Right renal cortex interstitium (tissue), 3 donors: Measurements from ENCODE around the gene TGFBR3L. TPM values are rescaled to one million over a fixed set of nuclear protein-coding genes. Genes with fewer than 3 reads are reported as not detected.
"Not testable (repeated sequence)": the region's sequence is repeated elsewhere in the genome, so short reads cannot be mapped to it uniquely, and the experiment has no call there.

Source experiments
- DNase-seq, 3 donors: peaks; one replicate each; pipeline ENCODE4 v3.0.0-alpha.2; 2013; ENCODE audit warnings: low read depth in 3 of 3, low spot score in 2 of 3
- polyA plus RNA-seq, 3 donors: library from polyadenylated mRNA; unstranded; fragments of 120-200 nt; gene quantifications; one replicate each; pipeline ENCODE4 v1.2.1, GENCODE V29; 2013; ENCODE audit not compliant: insufficient read length in 3 of 3

TGFBR3L gene
- polyA plus RNA-seq, 3 donors, result 0.12 to 0.45 (median 0.32) TPM

GRCh38 chr19:7947939-7948338, 33.3 kb downstream of the TGFBR3L start:
- no peak for DNase-seq

- no peak for DNase-seq
These were observed 38.4 kb downstream of the TGFBR3L start for GRCh38 chr19:7953060-7953459.

GRCh38 chr19:7953576-7953975, 38.9 kb downstream of the TGFBR3L start:
- no peak for DNase-seq

GRCh38 chr19:7955696-7956095, 41.1 kb downstream of the TGFBR3L start:
- no peak for DNase-seq

GRCh38 chr19:7959211-7959610, 44.6 kb downstream of the TGFBR3L start:
- no peak for DNase-seq

- DNase-seq, result not testable (repeated sequence)
These were observed 46.5 kb downstream of the TGFBR3L start for GRCh38 chr19:7961082-7961481.

GRCh38 chr19:7961920-7962626, 47.4 kb downstream of the TGFBR3L start:
- DNase-seq, result no peak

- no peak for DNase-seq
These were observed 48.1 kb downstream of the TGFBR3L start for GRCh38 chr19:7962644-7963268.

- no peak for DNase-seq
These were observed 48.9 kb downstream of the TGFBR3L start for GRCh38 chr19:7963566-7963965.

- no peak for DNase-seq
These were observed 50.7 kb downstream of the TGFBR3L start for GRCh38 chr19:7965259-7965841.

GRCh38 chr19:7965921-7966665, 51.5 kb downstream of the TGFBR3L start:
- no peak for DNase-seq

GRCh38 chr19:7968008-7968795, 53.6 kb downstream of the TGFBR3L start:
- DNase-seq, result no peak

Other genes with a start within 250 kb of the TGFBR3L start
- 1 to 10 TPM in 2 of 3 donors, under 1 TPM in 1; 0.64 to 1.5 (median 1.3) TPM for gene RETN, start 245.8 kb upstream of the TGFBR3L start, polyA plus RNA-seq
- gene MCEMP1, start 237.7 kb upstream of the TGFBR3L start, polyA plus RNA-seq, result under 1 TPM in 2 of 3 donors, not detected in 1; 0.10 to 0.44 TPM
- 10 to 100 TPM; 39.8 to 49.0 (median 46.4) TPM for gene TRAPPC5, start 234.0 kb upstream of the TGFBR3L start, polyA plus RNA-seq
- under 1 TPM in 1 of 3 donors, not detected in 2; 0.22 TPM for gene FCER2, start 212.7 kb upstream of the TGFBR3L start, polyA plus RNA-seq
- gene CLEC4G, start 182.7 kb upstream of the TGFBR3L start, polyA plus RNA-seq, result not detected
- 1 to 10 TPM in 2 of 3 donors, under 1 TPM in 1; 0.94 to 1.4 (median 1.3) TPM for gene CD209, start 167.3 kb upstream of the TGFBR3L start, polyA plus RNA-seq
- 1 to 10 TPM; 2.0 to 4.2 (median 2.1) TPM for gene CLEC4M, start 151.6 kb upstream of the TGFBR3L start, polyA plus RNA-seq
- gene EVI5L, start 84.6 kb upstream of the TGFBR3L start, polyA plus RNA-seq, result 10 to 100 TPM; 14.1 to 17.9 (median 15.5) TPM
- gene PRR36, start 40.4 kb upstream of the TGFBR3L start, polyA plus RNA-seq, result 1 to 10 TPM; 4.2 to 4.5 (median 4.3) TPM
- gene LRRC8E, start 26.3 kb upstream of the TGFBR3L start, polyA plus RNA-seq, result 1 to 10 TPM; 1.9 to 2.4 (median 2.3) TPM
- gene MAP2K7, start 11.0 kb upstream of the TGFBR3L start, polyA plus RNA-seq, result 10 to 100 TPM; 21.5 to 27.5 (median 27.0) TPM
- gene SNAPC2, start 5.5 kb downstream of the TGFBR3L start, polyA plus RNA-seq, result 10 to 100 TPM; 11.3 to 13.3 (median 12.4) TPM
- gene CTXN1, start 11.3 kb downstream of the TGFBR3L start, polyA plus RNA-seq, result 10 to 100 TPM in 2 of 3 donors, 1 to 10 TPM in 1; 10.0 to 16.1 (median 11.5) TPM
- 10 to 100 TPM; 34.3 to 38.2 (median 38.1) TPM for gene TIMM44, start 28.8 kb downstream of the TGFBR3L start, polyA plus RNA-seq
- 10 to 100 TPM; 75.1 to 92.8 (median 81.6) TPM for gene ELAVL1, start 90.8 kb downstream of the TGFBR3L start, polyA plus RNA-seq
- gene CCL25, start 137.9 kb downstream of the TGFBR3L start, polyA plus RNA-seq, result under 1 TPM in 2 of 3 donors, not detected in 1; 0.22 to 0.24 TPM
- gene FBN3, start 234.8 kb downstream of the TGFBR3L start, polyA plus RNA-seq, result 10 to 100 TPM; 29.8 to 33.9 (median 31.6) TPM